ENCODE data around the gene LPAR5.

The LPAR5 gene

DNA sequence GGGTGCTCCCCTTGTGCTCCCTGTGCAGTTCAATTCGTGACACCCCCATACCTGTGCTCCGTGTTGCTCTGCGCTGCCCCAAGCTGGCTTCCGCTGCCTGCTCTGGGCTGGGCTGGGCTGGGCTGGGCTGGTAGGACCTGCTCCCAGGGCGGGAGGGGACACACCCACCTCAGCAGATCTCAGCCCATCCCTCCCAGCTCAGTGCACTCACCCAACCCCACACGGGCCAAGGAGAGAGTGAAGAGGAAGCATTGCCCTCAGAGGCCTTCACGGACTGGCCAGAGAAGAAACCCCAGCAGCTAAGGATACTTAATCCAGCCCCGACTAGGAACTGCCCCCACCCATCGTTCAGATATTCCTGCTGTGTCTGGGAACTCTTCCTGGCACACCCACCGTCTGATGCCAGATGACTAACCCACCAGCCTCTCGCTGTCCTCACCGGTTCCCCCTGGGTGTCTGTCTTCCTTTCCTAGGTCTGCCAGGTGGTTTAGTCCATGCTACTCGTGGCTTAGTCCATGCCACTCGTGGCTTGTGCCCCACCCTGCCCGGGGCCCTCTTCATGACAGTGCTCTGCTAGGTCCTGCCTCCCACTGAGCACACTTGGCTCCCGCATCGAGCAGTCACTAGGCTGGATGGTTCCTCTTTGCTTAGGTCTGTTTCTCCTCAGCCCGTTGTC lies at the start of gene LPAR5:
LPAR5 (minus strand) TSS at position 104 of the 676 bp plus-strand sequence. CDS start 14,711 bp downstream, outside the sequence.
- in situ Hi-C loops (cut with MboI; ENCODE audit: low sequenced_read_pairs), result no loop called here

DNA sequence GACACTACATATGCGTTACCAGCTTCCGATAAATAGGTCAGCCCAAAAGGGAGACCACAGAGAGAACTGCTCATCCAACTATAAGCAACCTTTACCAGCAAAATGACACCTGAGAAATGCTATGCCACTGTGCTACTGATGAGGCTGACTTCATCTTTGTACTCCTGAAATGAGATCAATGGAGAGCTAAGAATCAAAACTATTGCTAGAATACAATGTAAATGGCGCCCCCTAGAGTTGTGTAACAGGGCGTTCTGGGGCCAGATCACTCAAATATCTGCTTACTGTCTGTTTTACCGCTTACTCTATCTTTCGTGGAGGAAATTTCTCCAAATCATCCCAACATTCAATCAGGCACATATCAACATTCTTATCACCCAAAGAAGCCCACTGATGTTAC lies 48.9 kb upstream of the LPAR5 start:
- in situ Hi-C loops (cut with MboI; ENCODE audit: low sequenced_read_pairs), result no loop called here

DNA sequence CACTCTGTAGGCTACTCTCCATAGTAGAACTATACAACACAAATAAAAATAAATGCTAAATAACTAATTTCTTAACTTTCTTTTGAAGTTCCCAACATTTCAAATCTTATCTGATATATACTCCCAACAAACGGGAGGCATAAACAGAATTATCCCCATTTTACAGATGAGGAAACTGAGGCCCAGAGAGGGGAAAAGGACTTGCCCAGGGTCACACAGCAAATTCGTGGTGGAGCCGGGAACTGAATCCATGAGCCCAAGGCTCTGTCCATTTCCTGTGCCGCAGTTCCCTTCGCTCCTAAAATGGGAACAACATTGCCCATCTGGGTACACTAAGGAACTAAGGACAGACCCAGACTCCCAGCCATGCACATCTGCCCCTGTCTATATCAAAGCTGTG lies 41.2 kb upstream of the LPAR5 start:
- in situ Hi-C loops (cut with MboI; ENCODE audit: low sequenced_read_pairs), result no loop called here

DNA sequence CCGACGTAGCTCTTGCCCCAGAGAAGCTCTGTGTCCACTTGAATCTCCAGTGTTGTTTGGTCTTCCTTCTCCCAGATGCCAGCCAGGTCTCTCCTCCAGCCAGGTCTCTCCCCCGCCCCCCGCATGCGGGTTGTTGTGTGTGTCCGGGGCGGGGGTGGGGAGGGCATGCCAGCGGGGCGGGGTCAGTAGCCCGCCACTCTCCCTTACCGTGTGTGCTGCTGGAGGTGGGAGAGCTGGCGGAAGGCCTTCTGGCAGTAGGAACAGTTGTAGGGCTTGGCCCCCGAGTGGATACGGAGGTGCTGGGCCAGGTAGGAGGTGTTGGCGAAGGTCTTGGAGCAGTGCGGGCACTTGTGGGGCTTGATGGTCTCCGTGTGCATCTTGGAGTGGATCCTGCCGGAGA lies 36.4 kb upstream of the LPAR5 start:
- in situ Hi-C loops (cut with MboI; ENCODE audit: low sequenced_read_pairs), result no loop called here

DNA sequence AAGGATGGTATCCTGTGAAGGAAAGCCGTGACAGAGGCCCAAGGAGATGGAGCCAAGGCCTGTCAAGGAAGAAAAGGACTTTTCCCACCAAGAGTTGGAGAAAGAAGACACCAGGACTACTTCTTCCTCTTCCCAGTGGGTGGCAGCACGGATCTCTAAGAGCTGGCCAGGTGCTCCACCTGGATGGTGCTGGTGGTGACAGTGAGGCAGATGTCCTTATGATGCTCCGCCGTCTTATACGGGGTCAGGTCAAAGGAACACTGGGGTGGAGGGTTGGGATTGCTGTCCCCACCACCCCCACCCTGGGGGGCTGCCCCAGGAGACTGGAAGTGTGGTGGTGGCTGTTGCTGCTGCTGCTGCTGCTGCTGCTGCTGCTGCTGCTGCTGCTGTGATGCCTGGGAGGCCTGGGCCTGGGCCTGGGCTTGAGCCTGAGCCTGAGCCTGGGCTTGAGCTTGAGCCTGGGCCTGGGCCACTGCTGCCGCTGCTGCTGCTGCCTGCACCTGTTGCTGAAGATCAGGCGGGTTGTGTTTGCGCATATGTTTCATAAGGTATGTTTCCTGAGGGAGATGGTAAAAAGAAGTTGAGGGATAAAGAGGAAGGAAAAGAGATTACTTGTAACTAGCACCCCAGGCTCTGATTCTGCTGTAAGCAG lies 31.9 kb upstream of the LPAR5 start:
- in situ Hi-C loops (cut with MboI; ENCODE audit: low sequenced_read_pairs), result no loop called here

DNA sequence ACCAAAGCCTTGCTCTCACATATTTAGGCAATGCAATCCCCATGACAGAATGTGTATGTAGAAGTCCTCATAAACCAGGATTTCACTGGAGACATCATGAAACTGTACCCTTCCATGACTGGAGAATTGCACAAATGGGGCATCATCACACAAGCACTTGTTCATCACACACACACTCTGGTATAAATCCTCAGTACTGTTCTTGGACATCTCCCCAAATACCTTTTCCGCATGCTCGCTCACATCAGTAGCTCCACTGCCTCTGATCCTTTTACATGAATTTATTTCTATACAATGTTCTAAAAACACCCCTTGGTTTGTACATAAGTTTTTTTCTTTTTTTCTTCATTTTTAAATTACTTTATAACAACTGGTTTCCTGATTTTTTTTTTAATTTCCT lies 30.5 kb upstream of the LPAR5 start:
- in situ Hi-C loops (cut with MboI; ENCODE audit: low sequenced_read_pairs), result no loop called here

DNA sequence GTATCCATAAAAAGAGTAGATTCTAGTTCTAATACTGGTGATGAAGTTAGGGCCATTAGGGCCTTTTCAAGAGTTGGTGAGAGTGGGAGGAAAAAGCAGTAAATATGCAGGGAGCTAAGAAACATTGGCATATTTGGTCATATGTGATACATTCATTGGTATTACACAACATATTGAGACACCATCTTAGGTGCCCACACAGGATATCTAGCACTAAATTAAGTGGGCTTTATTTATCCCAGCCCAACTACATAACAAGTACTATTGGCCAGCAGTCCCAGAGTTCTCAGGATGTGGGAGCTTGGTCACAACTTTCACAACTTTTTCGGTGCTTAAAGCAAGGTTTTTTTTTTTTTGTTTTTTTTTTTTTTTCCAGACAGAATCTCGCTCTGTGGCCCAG lies 29.1 kb upstream of the LPAR5 start:
- in situ Hi-C loops (cut with MboI; ENCODE audit: low sequenced_read_pairs), result no loop called here

DNA sequence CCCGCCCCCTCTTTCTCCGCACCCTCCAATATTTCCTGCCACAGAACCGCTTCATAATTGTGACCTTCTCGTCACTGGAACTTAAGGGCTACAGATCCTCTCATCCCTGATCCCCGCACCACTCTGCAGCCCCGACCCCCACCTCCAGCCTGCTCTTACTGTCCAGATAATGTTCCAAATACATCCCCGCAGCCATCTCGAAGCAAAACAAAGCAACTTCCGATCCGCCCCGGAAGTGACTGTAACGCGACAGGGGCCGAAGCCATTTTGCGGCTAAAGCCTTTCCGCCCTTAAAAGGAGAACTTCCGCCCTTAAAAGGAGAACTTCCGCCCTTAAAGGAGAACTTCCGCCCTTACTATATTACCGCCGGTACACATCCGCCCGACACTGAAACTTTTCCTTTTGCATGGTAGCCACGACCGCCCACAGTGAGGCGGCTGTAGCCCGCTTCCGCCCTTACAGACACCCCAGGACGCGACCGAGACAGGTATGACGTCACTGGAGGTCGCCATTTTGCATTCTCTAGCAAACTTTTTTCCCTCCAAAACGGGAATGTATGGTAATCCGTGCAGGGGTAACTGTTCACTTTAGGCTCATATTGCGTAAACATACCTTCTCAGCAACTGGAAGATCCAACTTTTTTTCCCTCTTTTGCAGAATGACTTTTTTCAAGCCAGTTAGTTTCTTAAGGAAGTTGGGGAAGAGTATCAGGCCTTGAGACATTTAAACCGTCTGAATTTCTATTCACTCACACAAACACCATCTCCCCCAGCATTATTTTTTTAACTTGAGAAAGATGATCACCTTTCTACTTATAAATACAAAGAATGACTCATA lies 27.4 kb upstream of the LPAR5 start, which contains the start of gene ING4:
ING4 (minus strand) TSS at position 214 of the 837 bp plus-strand sequence; CDS start at position 196, 18 bp downstream.
- in situ Hi-C loops (cut with MboI; ENCODE audit: low sequenced_read_pairs), result no loop called here

DNA sequence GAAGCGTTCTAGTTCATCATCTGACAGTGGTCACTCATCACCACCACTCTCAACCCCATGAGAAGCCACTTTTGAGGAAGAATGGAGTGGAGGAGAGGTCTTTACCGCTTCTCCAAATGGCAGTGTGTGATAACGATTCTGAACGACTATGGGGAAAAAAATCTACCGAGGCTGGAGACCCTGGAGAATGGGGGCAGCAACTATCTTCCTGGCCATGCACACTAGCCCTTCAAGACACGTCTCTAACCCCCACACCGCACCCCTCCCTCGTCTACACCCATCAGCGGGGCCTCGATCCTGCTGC lies 26.8 kb upstream of the LPAR5 start:
- in situ Hi-C loops (cut with MboI; ENCODE audit: low sequenced_read_pairs), result no loop called here

DNA sequence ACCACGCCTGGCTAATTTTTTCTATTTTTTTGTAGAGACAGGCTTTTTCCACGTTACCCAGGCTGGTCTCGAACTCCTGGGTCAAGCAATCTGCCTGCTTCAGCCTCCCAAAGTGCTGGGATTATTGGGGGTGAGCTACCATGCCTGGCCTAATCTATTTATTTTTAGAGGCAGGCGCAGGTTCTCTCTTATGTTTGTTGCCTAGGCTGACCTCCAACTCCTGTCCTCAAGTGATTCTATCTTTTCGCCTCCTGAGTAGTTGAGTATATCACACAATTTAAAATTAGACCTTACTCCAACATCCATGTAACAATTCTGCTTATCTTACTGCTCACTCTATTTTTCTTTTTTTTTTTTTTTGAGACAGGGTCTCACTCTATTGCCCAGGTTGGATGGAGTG lies 18.2 kb upstream of the LPAR5 start:
- in situ Hi-C loops (cut with MboI; ENCODE audit: low sequenced_read_pairs), result no loop called here

DNA sequence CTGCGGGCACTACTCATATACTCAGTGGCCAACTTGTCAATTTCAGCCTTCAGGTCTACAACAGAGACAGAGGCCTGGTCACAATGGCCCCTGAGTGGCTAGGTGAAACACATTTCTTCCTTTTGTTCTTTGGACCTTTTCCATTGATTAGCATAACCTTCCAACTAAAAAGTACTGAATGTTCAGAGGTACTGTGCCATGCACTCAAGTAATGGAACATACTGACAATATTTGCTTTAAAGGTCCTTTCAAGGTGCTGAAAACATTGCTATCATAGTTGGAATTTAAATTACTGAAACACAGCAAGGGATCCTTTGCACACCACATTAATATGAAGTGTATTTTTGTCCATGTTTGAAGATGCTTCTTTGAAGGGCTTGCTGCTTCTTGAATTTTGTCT lies 17.6 kb upstream of the LPAR5 start:
- in situ Hi-C loops (cut with MboI; ENCODE audit: low sequenced_read_pairs), result no loop called here

DNA sequence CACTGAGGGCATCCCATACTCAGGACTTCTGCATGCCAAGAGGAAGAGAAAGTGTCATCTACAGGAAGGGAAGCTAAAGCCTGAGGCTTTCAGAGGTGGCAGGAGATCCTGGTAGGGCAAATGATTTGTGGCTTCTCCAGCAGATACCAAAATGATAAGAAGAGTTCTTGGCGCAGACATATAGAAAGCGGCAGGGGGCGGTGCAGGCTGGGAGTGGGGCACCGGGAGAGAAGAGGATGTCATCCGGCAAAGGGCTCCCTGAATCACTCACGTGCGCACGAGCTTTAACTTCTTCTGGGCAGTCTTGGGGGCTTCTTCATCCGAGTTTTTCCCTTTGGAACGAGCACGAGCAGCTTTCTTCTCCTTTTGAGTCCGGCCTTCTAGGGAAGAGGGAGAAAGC lies 16.6 kb upstream of the LPAR5 start:
- in situ Hi-C loops (cut with MboI; ENCODE audit: low sequenced_read_pairs), result no loop called here

DNA sequence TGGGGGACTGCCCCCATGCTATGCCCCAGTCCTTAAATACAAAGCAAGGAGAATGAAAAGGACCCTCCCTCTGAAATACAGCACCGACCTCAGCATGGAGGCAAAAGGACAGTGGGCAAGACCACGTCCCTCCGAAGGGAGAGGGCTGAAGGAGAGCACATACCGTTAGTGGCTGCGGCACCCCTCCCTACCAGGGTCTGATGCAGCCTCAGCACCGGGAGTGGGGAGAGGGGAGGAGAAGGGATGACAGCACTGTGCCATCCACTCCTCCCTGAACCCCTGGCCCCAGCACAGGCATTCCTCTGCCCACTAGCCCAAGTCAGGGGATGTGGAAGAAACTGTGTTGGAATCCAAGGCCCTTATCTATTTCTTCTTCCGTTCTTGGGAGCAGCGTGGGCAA lies 15.1 kb upstream of the LPAR5 start:
- in situ Hi-C loops (cut with MboI; ENCODE audit: low sequenced_read_pairs), result no loop called here

DNA sequence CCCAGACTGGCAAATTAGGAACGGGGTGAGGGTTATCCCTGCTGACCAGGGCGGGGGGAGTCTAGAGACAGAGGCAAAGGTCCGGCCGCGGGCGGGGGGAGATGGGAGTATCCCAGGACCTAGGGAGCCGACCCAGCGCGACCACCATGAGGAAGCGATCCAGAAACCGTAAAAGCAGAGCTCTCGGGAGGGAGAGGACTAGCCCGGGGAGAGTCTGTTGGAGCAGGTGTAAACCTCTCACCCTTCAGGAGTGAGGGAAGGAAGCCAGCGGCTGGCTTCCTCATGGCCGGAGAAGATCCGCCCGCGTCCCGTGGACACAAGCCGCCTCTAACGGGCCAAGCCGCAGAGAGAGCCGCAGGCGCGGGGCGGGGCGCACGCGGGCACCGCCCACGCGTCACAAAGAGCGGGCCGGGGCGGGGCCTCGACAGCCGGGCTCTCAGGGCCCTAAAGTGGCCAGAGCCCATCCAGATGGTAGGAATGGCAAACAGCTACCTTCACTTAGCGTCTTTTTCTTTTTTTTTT lies 11.4 kb upstream of the LPAR5 start, which contains the start of gene ACRBP:
ACRBP (minus strand) TSS at position 350 of the 522 bp plus-strand sequence; CDS start at position 284, 66 bp downstream.
- in situ Hi-C loops (cut with MboI; ENCODE audit: low sequenced_read_pairs), result no loop called here

DNA sequence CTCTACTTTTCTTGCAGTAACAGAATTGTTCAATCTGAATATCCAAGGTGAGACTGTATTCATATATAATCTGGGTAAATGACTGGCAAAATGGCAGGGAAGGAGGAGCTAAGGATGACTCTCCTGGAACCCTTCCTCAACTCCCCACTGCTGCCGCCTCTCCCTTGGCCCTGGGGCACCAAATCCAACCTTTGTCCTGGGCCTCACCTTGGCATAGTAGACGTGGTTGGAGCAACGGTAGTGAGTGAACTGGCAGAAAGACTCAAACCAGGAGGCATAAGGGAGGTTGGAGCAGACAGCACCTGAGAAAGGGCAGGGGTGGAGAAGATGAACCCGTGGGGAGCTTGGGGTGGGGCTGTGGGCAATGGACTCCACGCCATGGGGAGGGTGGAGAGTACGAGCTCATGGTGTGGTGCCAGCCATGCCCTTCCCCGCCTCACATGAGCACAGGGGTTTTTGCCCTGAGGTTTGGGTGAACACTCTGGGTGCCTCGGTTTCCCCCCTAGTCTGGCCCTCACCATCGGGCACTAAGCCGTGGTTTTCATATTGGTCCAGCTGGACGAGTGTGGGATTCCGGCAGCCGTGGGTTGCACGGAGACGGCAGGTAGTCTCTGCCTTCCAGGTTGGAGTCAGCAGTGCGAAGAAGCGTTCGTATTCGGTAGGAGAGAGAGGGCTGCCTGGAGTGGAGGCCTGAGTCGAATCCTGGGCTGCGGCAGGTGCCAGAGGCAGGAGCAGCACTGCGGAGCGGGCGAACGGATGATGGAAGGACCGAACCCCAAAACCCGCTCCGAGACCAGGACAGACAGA lies 10.7 kb upstream of the LPAR5 start:
- in situ Hi-C loops (cut with MboI; ENCODE audit: low sequenced_read_pairs), result no loop called here

DNA sequence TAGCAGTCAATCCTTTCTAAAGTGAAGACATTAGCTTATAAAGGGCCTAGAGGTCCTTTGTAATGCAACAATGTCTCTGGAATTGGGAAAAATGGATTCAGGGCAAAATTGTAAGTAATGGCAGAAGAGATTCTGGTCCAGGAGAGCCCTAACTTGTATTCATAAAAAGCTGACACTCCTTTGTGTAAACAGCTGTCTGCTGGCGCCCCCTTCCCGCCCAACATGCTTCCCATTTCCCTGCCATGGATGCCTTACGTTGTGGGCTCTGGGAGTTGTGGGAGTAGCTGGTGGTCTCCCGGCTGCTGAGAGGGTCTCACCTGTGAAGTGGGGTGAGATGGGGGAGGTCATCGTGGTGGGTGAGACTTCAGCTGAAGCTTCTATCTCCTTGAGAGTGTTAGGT lies 9.1 kb upstream of the LPAR5 start:
- in situ Hi-C loops (cut with MboI; ENCODE audit: low sequenced_read_pairs), result no loop called here

DNA sequence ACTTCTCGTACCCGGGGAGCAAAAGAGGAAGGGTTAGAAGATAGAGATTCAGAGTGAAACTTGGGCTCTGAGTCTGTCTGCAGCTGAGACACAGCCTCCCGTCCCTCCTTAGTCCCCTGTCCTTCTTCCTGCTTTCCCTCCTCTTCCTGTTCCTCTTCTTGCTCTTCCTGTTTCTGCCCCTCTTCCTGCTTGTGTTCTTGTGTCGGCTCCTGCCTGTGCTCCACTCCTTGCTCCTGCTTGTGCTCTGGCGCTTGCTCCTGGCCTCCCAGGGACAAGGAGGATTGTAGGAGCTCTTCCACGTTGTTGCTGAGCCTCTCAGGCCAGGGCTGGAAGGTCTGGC lies 8.5 kb upstream of the LPAR5 start:
- in situ Hi-C loops (cut with MboI; ENCODE audit: low sequenced_read_pairs), result no loop called here

DNA sequence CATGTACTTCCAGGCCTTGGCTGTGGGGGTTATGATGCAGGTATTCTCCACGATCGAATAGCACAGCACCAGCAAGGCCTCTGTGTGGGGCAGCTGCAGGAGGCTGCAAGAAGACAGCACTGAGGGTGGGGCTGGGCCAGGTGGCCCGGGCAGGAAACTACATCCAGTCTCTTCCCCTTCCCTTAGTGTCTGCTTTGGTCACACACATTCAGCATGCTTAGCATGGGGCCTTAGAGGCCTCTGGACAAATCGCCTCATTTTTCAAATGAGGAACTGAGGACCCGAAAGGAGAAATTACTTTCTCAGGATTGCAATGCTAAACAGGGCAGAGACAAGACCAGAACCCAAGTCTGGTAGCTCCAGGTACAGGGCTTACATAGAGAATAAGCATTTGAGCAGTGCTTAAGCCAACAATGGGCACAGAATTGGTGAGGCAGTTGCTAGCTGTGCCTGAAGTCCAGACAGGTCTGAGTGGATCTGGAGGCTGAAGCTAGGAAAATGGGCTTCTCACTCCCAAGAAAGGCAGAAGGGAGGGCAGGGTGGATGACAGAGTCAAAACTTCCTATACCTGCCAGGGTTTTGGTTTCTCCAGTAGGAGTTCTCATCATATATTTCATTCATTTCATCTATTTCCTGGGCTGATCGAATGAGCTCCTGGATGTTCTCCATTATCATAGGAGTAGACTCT lies 8.0 kb upstream of the LPAR5 start:
- in situ Hi-C loops (cut with MboI; ENCODE audit: low sequenced_read_pairs), result no loop called here

DNA sequence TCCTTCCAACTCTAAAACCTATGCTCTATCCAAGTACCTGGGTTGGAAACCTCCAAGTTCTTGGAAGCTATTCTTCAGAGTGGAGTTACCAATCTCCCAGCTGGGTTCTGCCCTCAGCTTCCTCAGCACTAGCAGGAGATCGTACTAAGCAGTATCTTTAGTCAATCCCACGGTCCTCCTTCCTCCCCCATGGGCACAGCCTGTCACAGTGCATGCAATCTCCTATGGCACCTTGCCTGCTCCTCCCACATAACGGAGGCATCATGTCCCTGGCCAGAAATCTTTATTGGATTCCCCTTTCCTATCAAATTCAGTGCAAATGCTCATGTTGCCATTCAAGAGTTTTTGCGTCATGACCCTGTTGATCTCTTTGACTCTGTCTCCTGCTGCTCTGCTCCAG lies 5.4 kb upstream of the LPAR5 start:
- in situ Hi-C loops (cut with MboI; ENCODE audit: low sequenced_read_pairs), result no loop called here

DNA sequence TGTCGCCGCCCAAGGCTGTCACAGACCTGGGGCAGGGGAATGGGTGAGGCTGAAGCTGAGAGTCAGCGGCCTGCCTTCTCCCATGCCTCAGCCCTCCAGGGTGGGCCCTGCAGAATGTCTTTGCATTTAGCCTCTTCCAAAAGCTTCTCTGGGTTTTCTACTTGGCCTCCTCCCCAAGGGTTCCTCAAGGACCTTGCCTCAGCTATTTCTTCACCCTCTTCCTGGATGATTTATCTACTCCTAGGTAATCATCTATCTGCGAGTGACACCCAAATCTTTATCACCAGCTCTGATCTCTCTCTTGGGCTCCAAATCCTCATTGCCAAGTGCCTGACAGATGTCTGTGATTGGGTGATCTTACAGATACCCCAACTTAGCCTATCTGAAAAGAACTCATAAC lies 4.7 kb upstream of the LPAR5 start:
- in situ Hi-C loops (cut with MboI; ENCODE audit: low sequenced_read_pairs), result no loop called here

All from HL-60/S4 treated with retinoic acid at 250 ng/mL for 4 days and 3 days (cell line).